HepG2 (cell line): Measurements from ENCODE around the gene PLEKHB2. TPM values are rescaled to one million over a fixed set of nuclear protein-coding genes. Genes with fewer than 3 reads are reported as not detected.

Experiments used
- KAT8 ChIP-seq: IDR thresholded peaks from 2 replicates; pipeline ENCODE4 v1.6.1; 2016; ENCODE audit warnings: missing genetic modification reagents, missing compliant biosample characterization
- MBD4 ChIP-seq: IDR thresholded peaks from 2 replicates; pipeline ENCODE4 v1.6.1; 2012; ENCODE audit warnings: low read length, inconsistent platforms, borderline replicate concordance
- MTERF4 ChIP-seq: sonication (generic); formaldehyde crosslinking; IDR thresholded peaks from 2 replicates; pipeline ENCODE4 v1.8.0; 2023; ENCODE audit warnings: mild to moderate bottlenecking, missing genetic modification reagents
- MYPOP ChIP-seq: sonication (generic); formaldehyde crosslinking; IDR thresholded peaks from 2 replicates; pipeline ENCODE4 v1.8.1; 2023; ENCODE audit warnings: mild to moderate bottlenecking, moderate library complexity, missing genetic modification reagents
- NR2C2 ChIP-seq: sonication (generic); formaldehyde crosslinking; IDR thresholded peaks from 2 replicates; pipeline ENCODE4 v1.4.0; 2020; ENCODE audit warnings: missing genetic modification reagents, mild to moderate bottlenecking, moderate library complexity, borderline replicate concordance
- TBX3 ChIP-seq: fragments of 450-650 bp; IDR thresholded peaks from 2 replicates; pipeline ENCODE4 v1.6.1; 2017; ENCODE audit warnings: antibody characterized with exemption, mild to moderate bottlenecking, inconsistent platforms, borderline replicate concordance
- TFAP4 ChIP-seq: sonication (generic); IDR thresholded peaks from 2 replicates; pipeline ENCODE4 v1.6.1; 2016; ENCODE audit warnings: low read depth, borderline replicate concordance
- ZMAT5 ChIP-seq: sonication (generic); formaldehyde crosslinking; IDR thresholded peaks from 2 replicates; pipeline ENCODE4 v1.5.0; 2020; ENCODE audit warnings: mild to moderate bottlenecking, low read depth, missing genetic modification reagents, borderline replicate concordance
- ZNF318 ChIP-seq: sonication (generic); formaldehyde crosslinking; IDR thresholded peaks from 2 replicates; pipeline ENCODE4 v1.4.0; 2020; ENCODE audit warnings: mild to moderate bottlenecking, missing genetic modification reagents
- ZNF432 ChIP-seq: sonication (generic); formaldehyde crosslinking; IDR thresholded peaks from 2 replicates; pipeline ENCODE4 v1.5.0; 2020; ENCODE audit warnings: missing genetic modification reagents, mild to moderate bottlenecking, borderline replicate concordance
- ZNF703 ChIP-seq: sonication (generic); formaldehyde crosslinking; IDR thresholded peaks from 2 replicates; pipeline ENCODE4 v1.5.1; 2020; ENCODE audit warnings: missing genetic modification reagents, mild to moderate bottlenecking, moderate library complexity, borderline replicate concordance
- polyA plus RNA-seq, 8 experiments: library from polyadenylated mRNA; depleted of rRNA in 3 of 8; stranded (reverse) in 7 of 8; unstranded in 1 of 8; fragments of >200 nt; fragmentation: Illumina TruSeq in 4 of 8; extraction: Trizol in 4 of 8; gene quantifications; 2 replicates each; pipeline versions ENCODE4 v1.2.1 to v1.2.3, GENCODE V29; 2011 to 2016; ENCODE audit warnings: low read depth in 4 of 8, missing spikeins in 1 of 8, mixed read lengths in 1 of 8; ENCODE audit not compliant: insufficient read depth in 1 of 8
- total RNA-seq, 5 experiments: library from RNA; depleted of rRNA; stranded (reverse); fragments of >200 nt; fragmentation: Illumina TruSeq; extraction: Trizol; gene quantifications; 2 replicates each; pipeline ENCODE4 v1.2.3, GENCODE V29; 2016; ENCODE audit warnings: low read depth in 1 of 5

Gene PLEKHB2
- total and polyA plus RNA-seq, 2 of the 13 experiments (the other 11 are each of a cell fraction or from before 2014, with no cell fraction given) = 73.0 to 78.9 TPM

GRCh38 chr2:131105950-131106801 lies 1.0 kb downstream of the PLEKHB2 start (continued):
- TF ChIP-seq ZNF318 = 0 out of 2 replicates have a peak, but pooled peaks have one; percentile 64
- TF ChIP-seq NR2C2 (CRISPR knock-in tag) = peak; percentile 55
- TF ChIP-seq ZNF432 (CRISPR knock-in tag) = no peak
- TF ChIP-seq MBD4 = no peak
- no peak for TF ChIP-seq ZMAT5 (CRISPR knock-in tag)
- no peak; the same call in 1 of the 2 replicates for TF ChIP-seq MTERF4 (CRISPR knock-in tag)
- peak; percentile 81 for TF ChIP-seq TFAP4
- no peak; the same call in 1 of the 2 replicates for TF ChIP-seq TBX3
- no peak for TF ChIP-seq ZNF703 (CRISPR knock-in tag)
- peak; percentile 51; the same call in 1 of the 2 replicates for TF ChIP-seq KAT8
- TF ChIP-seq MYPOP (CRISPR knock-in tag) = peak; percentile 56; the same call in 1 of the 2 replicates
